Keratinocyte (primary cell): ENCODE data around the gene ZNF121. TPM values are rescaled to one million over a fixed set of nuclear protein-coding genes. Genes with fewer than 3 reads are reported as not detected.
A peak's percentile ranks its signal among the peaks of the same experiment; 100 is the strongest.
"Not testable (repeated sequence)": the region's sequence is repeated elsewhere in the genome, so short reads cannot be mapped to it uniquely, and the experiment has no call there.

Source experiments
- DNase-seq: peaks from one replicate; pipeline ENCODE4 v3.0.0-alpha.2; 2011; ENCODE audit warnings: low read depth, missing footprints, low spot score
- FAIRE-seq: peaks from 2 replicates; lab custom pipeline; 2011; peaks lifted over from hg19 to GRCh38; lab: Jason Lieb, UNC
- H2AFZ ChIP-seq: 2 replicates; pipeline ENCODE4 v1.6.0; 2012; ENCODE audit warnings: low read length, control low read depth, inconsistent platforms; ENCODE audit not compliant: control insufficient read depth
- H3K27ac ChIP-seq: 2 replicates; pipeline ENCODE4 v1.5.1; 2011; ENCODE audit warnings: low read length; ENCODE audit not compliant: control insufficient read depth, insufficient read depth
- H3K27me3 ChIP-seq: 3 replicates; pipeline ENCODE4 v1.6.0; 2011; ENCODE audit warnings: low read length; ENCODE audit not compliant: control insufficient read depth, insufficient read depth; ENCODE audit errors: extremely low read depth
- H3K36me3 ChIP-seq, 2 experiments: 2 replicates in 1 of 2; 3 replicates in 1 of 2; pipeline ENCODE4 v1.5.1; 2011; ENCODE audit warnings: low read length in 2 of 2, mild to moderate bottlenecking in 1 of 2; ENCODE audit not compliant: control insufficient read depth in 2 of 2, insufficient read depth in 2 of 2; ENCODE audit errors: extremely low read depth in 1 of 2
- H3K4me1 ChIP-seq: 3 replicates; pipeline ENCODE4 v1.5.1; 2011; ENCODE audit warnings: low read length; ENCODE audit not compliant: control insufficient read depth, insufficient read depth; ENCODE audit errors: extremely low read depth
- H3K4me2 ChIP-seq: 3 replicates; pipeline ENCODE4 v1.6.0; 2011; ENCODE audit warnings: low read depth, low read length; ENCODE audit not compliant: control insufficient read depth, insufficient read depth; ENCODE audit errors: extremely low read depth
- H3K4me3 ChIP-seq, 3 experiments: fragments of 200-600 bp in 1 of 3; sonication (generic) in 1 of 3; 2 replicates in 2 of 3; 3 replicates in 1 of 3; pipeline ENCODE4 v1.5.1; 2011 to 2016; ENCODE audit warnings: low read length in 3 of 3, mild to moderate bottlenecking in 3 of 3, control low read depth in 2 of 3, inconsistent platforms in 1 of 3, low read depth in 1 of 3, mixed read lengths in 1 of 3, mixed run types in 1 of 3, moderate library complexity in 1 of 3; ENCODE audit not compliant: control insufficient read depth in 2 of 3, insufficient read depth in 2 of 3; ENCODE audit errors: extremely low read depth in 1 of 3
- H3K79me2 ChIP-seq: 2 replicates; pipeline ENCODE4 v1.6.0; 2012; ENCODE audit warnings: low read length; ENCODE audit not compliant: control insufficient read depth, insufficient read depth
- H3K9ac ChIP-seq: 3 replicates; pipeline ENCODE4 v1.6.0; 2011; ENCODE audit warnings: low read length; ENCODE audit not compliant: control insufficient read depth, insufficient read depth; ENCODE audit errors: extremely low read depth
- H3K9me1 ChIP-seq: 3 replicates; pipeline ENCODE4 v1.6.0; 2011; ENCODE audit warnings: low read length; ENCODE audit not compliant: control insufficient read depth, insufficient read depth; ENCODE audit errors: extremely low read depth
- H3K9me3 ChIP-seq: 2 replicates; pipeline ENCODE4 v1.5.1; 2012; ENCODE audit warnings: low read depth, low read length; ENCODE audit not compliant: control insufficient read depth
- H4K20me1 ChIP-seq: 3 replicates; pipeline ENCODE4 v1.6.0; 2011; ENCODE audit warnings: low read length; ENCODE audit not compliant: control insufficient read depth, insufficient read depth; ENCODE audit errors: extremely low read depth
- CTCF ChIP-seq, 3 experiments: IDR thresholded peaks in 1 of 3; conservative IDR thresholded peaks in 1 of 3; optimal IDR thresholded peaks in 1 of 3; 2 replicates in 2 of 3; 3 replicates in 1 of 3; pipeline versions ENCODE3 to v1.5.1; 2011; ENCODE audit warnings: low read length in 3 of 3, mild to moderate bottlenecking in 3 of 3, moderate library complexity in 2 of 3, control low read depth in 1 of 3, inconsistent platforms in 1 of 3; ENCODE audit not compliant: insufficient read depth in 2 of 3; ENCODE audit errors: extremely low read depth in 1 of 3
- EZH2 ChIP-seq: IDR thresholded peaks from one replicate; pipeline ENCODE4 v1.6.1; 2012; ENCODE audit warnings: inconsistent platforms, mild to moderate bottlenecking, low read length, moderate library complexity
- dilution Hi-C: fragments of 300-500 bp; cut with MboI; formaldehyde crosslinking; loops from one replicate; pipeline ENCODE4 v1.7.0; 2020; ENCODE audit warnings: low sequenced_read_pairs; ENCODE audit not compliant: extremely low pct_ligation_motif_present
- polyA plus RNA-seq, 5 experiments: library from polyadenylated mRNA; depleted of rRNA in 3 of 5; stranded (reverse) in 3 of 5; stranded (forward) in 1 of 5; unstranded in 1 of 5; fragments of >200 nt; gene quantifications; 1 replicate in 1 of 5; 2 replicates in 3 of 5; 3 replicates in 1 of 5; pipeline versions ENCODE4 v1.2.1 to v1.2.3, GENCODE V29; 2011 to 2012; ENCODE audit warnings: missing spikeins in 2 of 5, low read depth in 1 of 5, low replicate concordance in 1 of 5

The ZNF121 gene
- polyA plus RNA-seq, 1 donor (not counting 4 experiments of a cell fraction or from before 2014, with no cell fraction given), result 20.3 TPM

GRCh38 chr19:9597027-9597426 lies 12.7 kb upstream of the ZNF121 start:
- H4K20me1 ChIP-seq, result no peaks in the 10 kb centered on the region
- no peak overlapping the region for H3K9ac ChIP-seq
- H3K4me3 ChIP-seq, result no peak overlapping the region
- no peaks in the 10 kb centered on the region for H3K27me3 ChIP-seq
- dilution Hi-C loops, result no loop called here
- peaks cover 9% of the 10 kb centered on the region for H3K4me1 ChIP-seq
- peak overlapping the region; percentile 48 for H3K4me2 ChIP-seq
- H3K9me3 ChIP-seq, result peaks cover 4% of the 10 kb centered on the region
- no peaks in the 10 kb centered on the region for H3K36me3 ChIP-seq
- no peak for TF ChIP-seq EZH2
- no peak for TF ChIP-seq CTCF (optimal IDR thresholded peaks at IDR 0.05 in 1 of 3, IDR thresholded peaks at IDR 0.05 in 1 of 3, conservative IDR thresholded peaks at IDR 0.05 in 1 of 3; ENCODE audit: extremely low read depth in 1 of 3, insufficient read depth in 2 of 3, low read length in 3 of 3)
- H3K27ac ChIP-seq, result no peak overlapping the region
- H3K9me1 ChIP-seq, result no peaks in the 10 kb centered on the region
- no peak overlapping the region for H2AFZ ChIP-seq
- DNase-seq, result no peak
- peak; percentile 94 for FAIRE-seq
- no peaks in the 10 kb centered on the region for H3K79me2 ChIP-seq

GRCh38 chr19:9586764-9587163 lies 2.5 kb upstream of the ZNF121 start:
- Histone ChIP-seq H3K4me3 (no peak overlapping the region), H3K79me2 (peaks cover 25% of the 10 kb centered on the region), H3K4me1 (peaks cover 9% of the 10 kb centered on the region), H2AFZ (peak overlapping the region; percentile 39), H3K4me2 (peak overlapping the region; percentile 25), H3K9ac (no peak overlapping the region), H3K9me1 (no peaks in the 10 kb centered on the region), H3K27ac (no peak overlapping the region), H4K20me1 (no peaks in the 10 kb centered on the region), H3K36me3 (peaks cover 1 to 2% of the 10 kb centered on the region in 2 experiments), H3K27me3 (no peaks in the 10 kb centered on the region), H3K9me3 (no peaks in the 10 kb centered on the region)
- FAIRE-seq, result peak; percentile 59
- peak; percentile 72 to 83 (median 77) for TF ChIP-seq CTCF (optimal IDR thresholded peaks at IDR 0.05 in 1 of 3, IDR thresholded peaks at IDR 0.05 in 1 of 3, conservative IDR thresholded peaks at IDR 0.05 in 1 of 3; ENCODE audit: extremely low read depth in 1 of 3, insufficient read depth in 2 of 3, low read length in 3 of 3)
- TF ChIP-seq EZH2, result no peak
- dilution Hi-C loops, result no loop called here
- DNase-seq, result peak; percentile 35

- H2AFZ ChIP-seq, H3K4me1 ChIP-seq, H4K20me1 ChIP-seq, FAIRE-seq, dilution Hi-C loops, H3K27ac ChIP-seq, H3K9me3 ChIP-seq, H3K9ac ChIP-seq, H3K4me3 ChIP-seq, H3K9me1 ChIP-seq, DNase-seq, H3K27me3 ChIP-seq: not testable (repeated sequence)
- Histone ChIP-seq H3K36me3 (peaks cover 7 to 13% of the 10 kb centered on the region in 2 experiments), H3K4me2 (peak overlapping the region; percentile 16), H3K79me2 (peaks cover 70% of the 10 kb centered on the region)
Observed at GRCh38 chr19:9582081-9582725, 2.1 kb downstream of the ZNF121 start.
